KOPT-K1 (cell line): ENCODE data around the gene HMGN1.
A peak's percentile ranks its signal among the peaks of the same experiment; 100 is the strongest.

Experiments used
- H3K27ac ChIP-seq: fragments of 200-600 bp; sonication (generic); 2 replicates; pipeline ENCODE4 v1.5.1; 2016; ENCODE audit warnings: antibody characterized with exemption, mild to moderate bottlenecking, low read depth, low read length; ENCODE audit not compliant: poor library complexity, severe bottlenecking
- H3K36me3 ChIP-seq: fragments of 200-600 bp; sonication (generic); 2 replicates; pipeline ENCODE4 v1.5.1; 2017; ENCODE audit warnings: antibody characterized with exemption, mild to moderate bottlenecking, low read length, moderate library complexity; ENCODE audit not compliant: insufficient read depth
- H3K9me3 ChIP-seq: fragments of 200-600 bp; sonication (generic); 2 replicates; pipeline ENCODE4 v1.5.1; 2017; ENCODE audit warnings: antibody characterized with exemption, low read length, mild to moderate bottlenecking; ENCODE audit not compliant: insufficient read depth, poor library complexity, severe bottlenecking

HMGN1 gene

DNA sequence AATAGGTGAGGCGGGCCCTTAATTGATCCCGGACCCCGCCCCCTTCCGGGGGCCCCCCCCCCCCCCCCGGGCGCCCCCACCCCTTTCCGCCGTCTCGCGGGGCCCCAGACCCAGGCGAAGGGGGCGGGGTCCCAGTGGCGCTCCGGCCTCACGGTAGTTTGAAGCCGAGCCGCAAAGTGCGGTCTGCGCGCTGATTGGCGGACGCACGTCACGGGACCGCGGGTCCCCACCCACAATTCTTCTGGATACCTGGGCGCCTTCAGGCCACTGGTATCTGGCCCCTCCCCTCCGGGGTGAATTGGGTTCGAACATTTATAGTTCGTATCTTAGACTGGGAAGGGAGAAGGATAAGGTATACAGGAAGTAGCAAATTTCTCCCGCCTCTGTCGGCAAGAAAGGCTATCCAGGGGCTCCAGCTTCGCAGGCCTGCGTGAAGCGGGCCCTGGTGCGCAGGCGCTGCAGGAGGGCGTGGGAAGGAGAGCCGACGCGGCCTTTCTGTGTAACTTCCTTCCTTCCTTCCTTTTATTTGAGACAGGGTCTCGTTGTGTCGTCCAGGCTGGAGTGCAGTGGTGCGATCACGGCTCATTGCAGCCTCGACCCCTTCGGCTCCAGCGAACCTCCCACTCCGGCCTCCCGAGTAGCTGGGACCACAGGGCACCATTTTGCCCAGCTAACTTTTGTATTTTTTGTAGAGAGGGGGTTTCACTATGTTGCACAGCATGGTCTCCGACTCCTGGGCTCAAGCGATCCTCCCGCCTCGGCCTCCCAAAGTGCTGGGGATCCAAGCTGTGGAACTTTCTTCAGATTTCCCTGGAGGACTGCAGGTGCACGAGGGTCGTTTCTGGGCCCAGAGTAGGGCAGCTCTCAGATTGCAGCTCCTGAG lies 564 bp upstream of the HMGN1 start:
- Histone ChIP-seq H3K27ac (peak overlapping the region; percentile 89), H3K36me3 (peaks cover 35% of the 10 kb centered on the region), H3K9me3 (no peaks in the 10 kb centered on the region)

DNA sequence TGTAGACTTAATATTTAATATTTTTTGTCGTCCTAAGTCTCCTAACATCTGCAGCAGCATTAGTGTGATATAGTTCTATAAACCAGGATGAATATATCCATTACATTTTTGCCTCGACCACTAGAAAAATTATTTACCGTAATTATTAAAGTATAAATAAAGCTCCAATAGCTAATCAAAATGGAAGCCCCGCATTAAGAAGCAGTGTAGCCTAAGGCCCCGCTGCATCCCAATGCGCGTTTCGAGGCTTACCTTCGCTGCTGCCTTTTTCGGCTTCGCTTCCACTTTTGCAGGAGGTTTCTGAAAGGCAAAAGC lies 891 bp downstream of the HMGN1 start:
- Histone ChIP-seq H3K9me3 (no peaks in the 10 kb centered on the region), H3K36me3 (peaks cover 48% of the 10 kb centered on the region), H3K27ac (peak overlapping the region; percentile 95)

DNA sequence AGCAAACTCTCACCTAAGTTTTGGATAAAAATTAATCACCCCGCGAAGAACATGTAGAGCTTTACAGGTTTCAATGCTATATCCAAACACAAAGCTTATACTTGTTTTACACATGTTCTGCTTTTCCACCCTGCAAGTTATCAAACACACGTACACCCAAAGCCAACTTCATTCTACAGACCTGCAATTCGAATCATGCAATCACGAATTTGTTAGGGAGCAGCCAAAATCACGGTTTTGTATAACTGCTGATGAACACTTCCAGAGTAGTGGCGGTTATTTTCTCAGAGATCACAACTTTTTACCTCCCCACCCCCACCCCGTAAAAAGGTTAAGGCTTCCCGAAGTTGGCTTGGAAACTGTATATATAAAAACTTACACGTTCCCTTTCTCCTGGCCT lies 1.4 kb downstream of the HMGN1 start:
- Histone ChIP-seq H3K9me3 (no peaks in the 10 kb centered on the region), H3K36me3 (peaks cover 53% of the 10 kb centered on the region), H3K27ac (peak overlapping the region; percentile 95)

DNA sequence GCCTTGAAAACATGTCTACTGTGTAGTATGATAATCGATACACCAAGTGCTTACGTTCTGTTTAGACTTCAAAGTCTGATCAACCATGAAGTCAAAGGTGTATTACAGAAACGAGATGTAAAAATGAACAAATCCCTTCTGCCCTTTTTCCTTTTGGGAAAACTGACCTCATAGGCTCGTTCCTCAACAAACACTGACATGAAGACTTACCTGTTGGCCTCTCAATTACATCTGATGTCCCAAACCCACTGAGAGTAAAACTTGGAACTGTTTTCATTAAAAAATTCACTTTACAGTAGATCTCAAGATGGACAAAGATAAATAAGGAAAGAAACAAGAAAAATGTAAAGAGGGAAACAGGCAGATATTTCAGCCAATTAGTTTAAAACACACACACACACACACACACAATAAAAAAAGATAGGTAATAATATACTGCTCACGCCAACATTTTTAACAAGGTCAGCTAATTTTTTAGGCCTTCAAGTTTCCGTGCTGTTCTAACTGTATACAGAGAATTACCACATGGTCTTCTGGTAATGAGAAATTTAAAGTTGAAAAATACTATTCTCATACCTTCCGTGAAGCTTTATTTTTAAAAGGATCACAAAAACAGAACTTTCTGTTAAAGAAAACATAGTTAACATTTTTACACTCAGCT lies 2.1 kb downstream of the HMGN1 start:
- Histone ChIP-seq H3K36me3 (peaks cover 60% of the 10 kb centered on the region), H3K27ac (peak overlapping the region; percentile 95), H3K9me3 (no peaks in the 10 kb centered on the region)

DNA sequence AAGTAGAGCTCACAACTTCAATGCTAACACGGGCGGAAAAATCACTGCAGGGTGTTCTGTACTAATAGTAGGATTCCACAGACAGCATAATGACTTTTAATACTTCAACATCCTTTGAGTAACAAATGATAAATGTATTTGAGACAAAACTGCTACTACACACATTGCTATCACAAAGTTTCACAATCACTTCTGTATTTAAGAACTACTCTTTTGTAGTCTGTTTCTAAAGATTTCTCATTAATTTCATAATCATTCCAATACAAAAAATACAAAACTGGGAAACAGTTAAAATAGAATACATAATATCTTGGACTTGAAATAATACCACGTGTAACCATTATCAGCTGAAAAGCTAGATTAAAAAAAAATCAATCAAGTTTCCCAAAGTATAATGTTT lies 2.7 kb downstream of the HMGN1 start:
- Histone ChIP-seq H3K9me3 (no peaks in the 10 kb centered on the region), H3K36me3 (peaks cover 66% of the 10 kb centered on the region), H3K27ac (no peak overlapping the region)

DNA sequence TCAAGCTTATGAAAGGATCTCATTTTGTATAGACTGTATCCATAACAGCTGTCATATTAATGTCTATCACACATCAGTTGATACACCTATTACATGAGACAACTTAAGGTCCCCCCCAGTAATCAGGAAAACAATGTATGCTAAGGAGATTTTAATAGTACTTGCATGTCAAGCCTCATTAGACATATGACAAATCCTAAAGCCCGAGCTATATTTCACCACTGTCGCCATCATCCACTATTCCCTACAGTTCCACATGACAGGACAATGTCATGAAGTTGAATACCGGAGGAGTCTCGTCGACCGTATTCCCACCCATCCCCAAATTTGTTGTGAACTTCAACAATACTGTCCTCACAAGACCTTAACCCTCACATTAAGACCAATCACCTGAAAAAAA lies 3.4 kb downstream of the HMGN1 start:
- H3K9me3 ChIP-seq = no peaks in the 10 kb centered on the region
- H3K36me3 ChIP-seq = peaks cover 74% of the 10 kb centered on the region
- H3K27ac ChIP-seq = no peak overlapping the region

DNA sequence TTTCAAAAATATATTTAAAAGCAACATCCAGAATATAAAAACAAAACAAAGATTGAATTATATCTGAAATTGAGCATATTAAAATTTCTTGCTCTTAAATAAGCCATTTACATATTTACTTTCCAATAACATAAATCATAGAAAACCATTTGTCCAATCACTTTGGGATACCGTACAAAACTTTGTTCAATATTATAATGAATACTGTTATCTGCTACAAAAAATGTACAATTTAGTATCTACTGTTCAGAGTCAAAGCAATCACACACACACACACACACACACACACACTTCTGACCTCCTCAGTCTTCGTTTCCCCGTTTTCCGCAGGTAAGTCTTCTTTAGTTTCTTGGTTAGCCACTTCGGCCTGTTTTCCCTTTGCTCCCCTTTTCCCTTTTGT lies 4.0 kb downstream of the HMGN1 start:
- Histone ChIP-seq H3K9me3 (no peaks in the 10 kb centered on the region), H3K36me3 (peaks cover 78% of the 10 kb centered on the region), H3K27ac (no peak overlapping the region)

DNA sequence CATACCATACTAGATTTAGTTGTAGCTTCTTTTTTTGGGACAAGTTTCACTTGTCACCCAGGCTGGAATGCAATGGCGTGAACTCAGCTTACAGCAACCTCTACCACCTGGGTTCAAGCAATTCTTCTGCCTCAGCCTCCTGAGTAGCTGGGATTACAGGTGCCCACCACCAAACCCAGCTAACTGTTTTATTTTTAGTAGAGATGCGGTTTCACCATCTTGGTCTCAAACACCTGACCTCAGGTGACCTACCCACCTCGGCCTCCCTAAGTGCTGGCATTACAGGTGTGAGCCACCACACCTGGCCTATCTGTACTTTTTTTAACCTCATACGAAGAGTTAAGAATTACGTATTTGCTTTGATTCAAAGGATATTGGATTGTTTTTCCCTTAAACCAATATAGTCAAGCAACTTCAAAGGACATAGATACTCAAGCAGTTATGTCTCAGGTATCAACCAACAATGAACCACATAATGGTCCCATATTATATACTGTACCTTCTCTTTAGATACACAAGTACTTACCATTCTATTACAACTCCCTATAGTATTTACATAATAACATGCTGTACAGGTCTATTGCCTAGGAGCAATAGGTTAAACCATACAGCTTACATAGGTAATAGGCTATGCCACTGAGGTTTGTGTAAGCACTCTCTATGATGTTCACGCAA lies 7.5 kb downstream of the HMGN1 start:
- no peaks in the 10 kb centered on the region for H3K9me3 ChIP-seq
- no peak overlapping the region for H3K27ac ChIP-seq
- peaks cover 63% of the 10 kb centered on the region for H3K36me3 ChIP-seq

DNA sequence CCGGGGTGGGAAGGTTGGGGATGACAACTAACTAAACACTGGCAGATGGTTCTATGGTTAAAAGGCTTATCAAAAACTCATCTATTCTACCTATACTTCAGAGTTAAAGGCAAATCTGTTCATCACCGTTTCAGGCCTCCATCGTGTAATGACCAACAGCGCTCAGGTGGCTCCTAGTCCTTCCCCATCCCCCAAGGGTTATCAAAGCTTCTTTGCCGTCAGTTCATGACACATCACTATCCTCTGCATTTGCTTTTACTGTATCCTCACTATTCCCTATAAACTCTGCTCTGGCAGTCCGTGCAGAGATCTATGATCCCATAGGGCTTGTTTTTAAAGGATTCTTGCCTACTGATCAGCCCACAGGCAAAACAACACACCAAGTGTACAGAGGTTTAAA lies 8.2 kb downstream of the HMGN1 start:
- Histone ChIP-seq H3K36me3 (peaks cover 56% of the 10 kb centered on the region), H3K9me3 (no peaks in the 10 kb centered on the region), H3K27ac (no peak overlapping the region)

DNA sequence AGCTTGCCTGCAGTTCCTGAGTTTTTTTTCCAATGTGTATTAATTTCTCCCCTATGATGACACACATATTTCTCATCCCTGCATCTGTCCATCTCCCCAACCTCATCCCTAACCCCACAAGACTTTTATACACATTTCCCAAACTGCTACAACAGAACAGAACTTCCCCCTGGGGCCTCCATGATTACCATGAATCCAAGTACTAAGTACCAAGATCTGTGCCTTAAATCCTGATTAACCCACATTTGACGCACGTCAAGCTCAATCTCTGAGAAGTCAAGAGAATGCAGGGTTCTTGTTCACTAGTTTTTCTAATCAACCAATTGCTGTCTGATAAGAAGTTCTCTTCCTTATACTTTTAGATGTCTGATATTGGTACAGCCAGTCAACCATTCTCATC lies 9.7 kb downstream of the HMGN1 start:
- Histone ChIP-seq H3K36me3 (peaks cover 41% of the 10 kb centered on the region), H3K9me3 (no peaks in the 10 kb centered on the region), H3K27ac (no peak overlapping the region)

DNA sequence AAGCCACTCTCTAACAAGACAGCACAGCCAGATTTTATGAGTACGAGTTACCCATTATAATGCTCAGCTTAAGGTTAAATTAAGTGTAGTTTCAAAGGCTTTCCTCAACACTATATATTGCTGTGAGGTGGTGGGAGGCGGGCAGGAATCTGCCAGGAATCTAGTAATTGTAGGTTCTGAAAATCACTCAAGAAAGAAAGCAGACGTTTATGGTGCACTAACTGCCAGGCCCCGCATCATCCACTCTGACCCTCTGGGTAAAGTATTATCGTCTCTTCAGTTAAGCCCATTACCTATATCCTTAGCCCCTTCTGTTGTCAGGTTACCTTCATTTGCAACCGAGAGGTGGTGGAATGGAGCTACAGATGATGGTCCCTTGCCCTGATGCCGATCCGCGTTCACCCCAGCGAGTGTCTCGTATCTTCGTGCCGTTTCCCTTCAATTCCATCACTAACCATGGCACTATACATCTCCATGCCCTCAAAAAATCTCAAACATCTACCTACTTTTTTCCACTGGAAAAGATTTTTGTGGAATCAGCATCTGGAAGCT lies 12.4 kb downstream of the HMGN1 start:
- H3K9me3 ChIP-seq = no peaks in the 10 kb centered on the region
- no peak overlapping the region for H3K27ac ChIP-seq
- peaks cover 15% of the 10 kb centered on the region for H3K36me3 ChIP-seq

DNA sequence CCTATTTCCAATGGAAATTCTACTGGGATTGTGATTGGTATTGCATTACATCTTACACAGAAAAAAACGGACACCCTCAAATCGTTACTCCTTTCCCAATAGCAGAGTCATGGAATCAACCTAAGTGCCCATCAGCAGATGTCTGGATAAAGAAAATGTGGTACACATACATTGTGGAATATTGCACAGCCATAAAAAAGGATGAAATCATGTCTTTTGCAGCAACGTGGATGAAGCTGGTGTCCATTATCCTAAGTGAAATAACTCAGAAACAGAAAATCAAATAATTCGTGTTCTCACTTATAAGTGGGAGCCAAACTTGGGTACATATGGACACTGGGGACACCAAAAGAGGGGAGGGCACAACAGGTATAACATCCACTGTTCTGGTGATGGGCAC lies 14.3 kb downstream of the HMGN1 start:
- Histone ChIP-seq H3K36me3 (no peaks in the 10 kb centered on the region), H3K9me3 (no peaks in the 10 kb centered on the region), H3K27ac (no peak overlapping the region)

DNA sequence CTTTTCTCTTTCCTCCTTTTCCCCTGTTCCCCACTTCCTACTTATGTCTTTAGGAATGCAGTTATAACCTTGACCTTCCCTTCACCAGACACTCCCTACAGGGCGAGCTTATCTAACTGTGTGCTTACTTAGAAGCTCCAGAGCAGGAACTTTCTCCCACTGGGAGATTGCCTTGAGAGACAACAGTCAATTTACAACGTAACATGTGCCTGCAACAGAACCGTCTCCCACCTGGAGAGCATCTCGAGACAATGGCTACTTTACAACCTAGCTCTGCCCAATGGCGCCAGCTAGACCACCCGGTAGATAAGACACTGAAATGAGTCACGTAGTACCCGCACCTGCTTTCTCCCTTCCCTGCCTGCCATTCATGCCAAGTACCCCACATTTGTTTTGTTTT lies 16.7 kb downstream of the HMGN1 start:
- Histone ChIP-seq H3K9me3 (no peaks in the 10 kb centered on the region), H3K36me3 (no peaks in the 10 kb centered on the region), H3K27ac (no peak overlapping the region)

DNA sequence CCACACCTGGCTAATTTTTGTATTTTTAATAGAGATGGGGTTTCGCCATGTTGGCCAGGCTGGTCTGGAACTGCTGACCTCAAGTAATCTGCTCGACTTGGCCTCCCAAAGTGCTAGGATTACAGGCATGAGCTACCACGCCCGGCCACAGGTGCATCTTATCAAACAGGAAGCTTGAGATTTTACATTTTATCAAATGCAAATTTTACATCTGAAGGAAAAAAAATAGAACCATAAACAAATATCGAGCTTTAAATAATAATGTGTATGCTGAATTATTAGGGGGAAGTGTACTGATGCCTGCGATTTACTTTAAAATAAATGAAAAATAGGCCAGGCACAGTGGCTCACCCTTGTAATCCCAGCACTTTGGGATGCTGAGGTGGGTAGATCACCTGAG lies 18.9 kb downstream of the HMGN1 start:
- H3K27ac ChIP-seq = no peak overlapping the region
- H3K9me3 ChIP-seq = no peaks in the 10 kb centered on the region
- H3K36me3 ChIP-seq = no peaks in the 10 kb centered on the region

DNA sequence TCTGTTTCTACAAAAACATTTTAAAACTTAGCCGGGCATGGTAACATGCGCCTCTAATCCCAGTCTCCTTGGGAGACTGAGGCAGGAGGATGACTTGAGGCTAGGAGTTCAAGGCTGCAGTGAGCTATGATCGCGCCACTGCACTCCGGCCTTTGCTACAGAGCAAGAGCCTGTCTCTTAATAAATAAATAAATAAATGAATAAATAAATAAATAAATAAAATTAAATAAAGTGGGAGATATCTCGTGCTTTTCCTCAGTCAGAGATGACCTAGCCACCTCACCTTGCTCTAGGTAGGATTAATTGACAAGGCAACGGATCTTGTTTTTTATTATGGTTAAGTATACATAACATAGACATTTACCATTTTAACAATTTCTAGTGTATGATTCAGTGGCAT lies 21.2 kb downstream of the HMGN1 start:
- Histone ChIP-seq H3K36me3 (no peaks in the 10 kb centered on the region), H3K27ac (no peak overlapping the region), H3K9me3 (no peaks in the 10 kb centered on the region)
